Gastroesophageal sphincter (tissue), 3 donors: Measurements from ENCODE around the gene PHACTR1.

Source experiments
- CTCF ChIP-seq, 4 experiments: fragments of 200-600 bp in 2 of 4; fragments of 450-650 bp in 2 of 4; sonication (generic) in 1 of 4; IDR thresholded peaks; one replicate each; pipeline ENCODE4 v1.5.1; 2017 to 2019; ENCODE audit warnings: antibody characterized with exemption in 4 of 4, mild to moderate bottlenecking in 2 of 4, moderate library complexity in 2 of 4
- EP300 ChIP-seq: sonication (generic); formaldehyde crosslinking; IDR thresholded peaks from one replicate; pipeline ENCODE4 v1.6.1; 2017; ENCODE audit warnings: antibody characterized with exemption, mild to moderate bottlenecking
- POLR2A ChIP-seq, 2 donors: fragments of 450-650 bp; IDR thresholded peaks; one replicate each; pipeline ENCODE4 v1.6.1; 2017; ENCODE audit warnings: antibody characterized with exemption in 2 of 2, mild to moderate bottlenecking in 2 of 2, moderate library complexity in 1 of 2

- TF ChIP-seq EP300 (no peak), POLR2A (IDR thresholded peaks at IDR 0.05) (no peak), CTCF (IDR thresholded peaks at IDR 0.05) (no peak)
Observed at GRCh38 chr6:13147782-13148181, 431.2 kb downstream of the PHACTR1 start.
